Measurements from ENCODE around the gene GALNT7.

DNA sequence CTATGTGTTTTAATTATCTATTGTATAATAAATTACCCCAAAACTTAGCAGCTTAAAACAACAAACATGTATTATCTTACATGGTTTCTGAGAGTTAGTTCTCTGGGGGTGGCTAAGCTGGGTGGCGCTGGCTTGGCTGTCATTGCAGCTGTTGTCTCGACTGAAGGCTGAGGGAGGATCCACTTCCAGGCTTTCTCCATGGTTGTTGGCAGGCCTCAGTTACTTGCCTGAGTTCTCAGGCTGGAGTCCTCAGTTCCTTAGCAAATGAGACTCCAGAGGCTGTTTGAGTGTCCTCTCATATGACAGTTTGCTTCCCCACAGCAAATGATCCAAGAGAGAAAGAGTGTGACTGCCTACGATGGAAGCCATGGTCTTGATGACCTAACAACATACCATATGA, 23.5 kb upstream of the GALNT7 start:
- no peak for TF ChIP-seq CTCF (IDR thresholded peaks at IDR 0.05)
- TF ChIP-seq POLR2A (IDR thresholded peaks at IDR 0.05) = no peak
